ENCODE data around the gene SERPINA12.
"Not testable (repeated sequence)": the region's sequence is repeated elsewhere in the genome, so short reads cannot be mapped to it uniquely, and the experiment has no call there.

SERPINA12 gene

DNA sequence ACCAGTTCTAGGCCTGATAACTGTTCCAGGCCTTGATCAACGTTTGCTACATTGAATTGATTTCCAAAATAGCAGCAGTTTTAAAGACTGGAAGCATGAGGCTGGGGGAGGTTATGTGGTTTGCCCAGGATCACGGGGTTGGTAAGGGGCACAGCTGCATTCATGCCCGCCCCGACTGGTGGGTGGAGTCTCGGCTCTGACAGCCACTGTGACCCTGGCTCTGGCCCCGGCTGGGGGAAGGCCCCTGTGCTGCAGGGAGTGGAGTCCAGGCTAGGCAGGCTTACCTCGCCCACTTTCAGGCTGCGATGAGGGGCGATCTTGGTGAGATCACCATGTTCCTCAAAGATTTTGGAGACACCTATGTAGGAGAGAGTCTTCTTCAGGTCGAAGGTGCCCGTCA is 19.9 kb downstream of the SERPINA12 start:
- DNase-seq (ENCODE audit: low spot score), result no peak

DNA sequence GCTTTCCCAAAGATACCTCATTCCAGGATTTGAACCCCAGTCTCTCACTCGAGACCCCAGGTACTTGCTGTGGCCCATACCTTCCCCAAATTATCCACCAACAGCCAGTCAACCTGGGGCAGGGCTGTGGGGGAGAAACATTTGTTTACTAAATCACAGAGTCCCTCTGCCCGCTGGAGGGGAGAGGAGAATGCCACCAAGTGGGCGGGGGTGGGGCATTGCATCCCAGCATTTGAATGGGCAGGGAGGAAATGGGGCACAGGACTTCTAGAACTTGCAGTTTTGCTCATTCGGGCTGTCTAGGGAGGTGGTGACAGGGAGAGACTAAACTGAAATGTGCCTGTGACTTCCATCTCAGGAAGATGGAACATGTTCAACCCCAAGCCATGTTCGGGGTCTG is 22.4 kb downstream of the SERPINA12 start:
- DNase-seq (ENCODE audit: low spot score), result no peak

DNA sequence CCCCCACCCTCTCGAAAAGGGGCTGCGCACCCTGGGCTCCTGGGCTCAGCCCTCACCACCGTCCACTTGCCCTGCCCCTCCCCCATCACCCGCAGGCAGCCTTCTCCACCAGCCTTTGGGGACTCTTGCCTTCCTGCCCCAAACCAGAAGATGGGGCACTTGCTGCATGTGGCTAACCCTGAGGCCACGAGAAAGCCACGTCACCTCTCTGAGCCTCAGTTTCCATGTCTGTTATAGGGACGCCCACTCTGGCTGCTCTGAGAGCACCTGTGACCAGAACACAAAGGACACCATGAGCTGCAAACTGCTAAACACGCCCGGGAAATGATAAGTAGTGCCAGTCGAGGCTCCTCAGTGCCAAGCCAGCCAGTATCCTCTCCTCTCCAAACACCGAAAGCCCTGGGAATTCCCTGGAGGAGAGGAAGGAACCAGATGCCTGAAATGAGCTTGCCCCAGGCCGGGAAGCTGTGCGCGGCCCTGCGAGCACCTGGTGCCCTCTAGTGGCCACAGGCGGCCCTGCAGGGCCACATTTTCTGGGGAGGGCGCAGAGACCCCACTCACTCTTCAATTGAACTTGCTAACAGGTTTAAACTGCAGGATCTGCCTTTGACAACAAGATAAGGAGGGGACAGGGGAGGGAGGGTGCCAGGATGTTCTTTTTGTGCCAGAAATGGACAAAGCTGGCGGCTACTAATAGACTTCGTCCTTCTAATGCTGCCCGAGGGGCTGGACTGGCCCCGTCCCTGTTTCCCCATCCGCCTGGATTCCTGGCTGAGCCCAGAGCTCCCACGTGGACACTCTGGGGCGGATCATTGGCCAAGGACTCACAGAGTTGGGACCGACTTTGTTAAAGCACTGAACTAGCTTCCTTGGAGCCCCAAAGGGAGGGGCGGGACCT is 23.1 kb downstream of the SERPINA12 start:
- DNase-seq (ENCODE audit: low spot score), result peak; percentile 23

DNA sequence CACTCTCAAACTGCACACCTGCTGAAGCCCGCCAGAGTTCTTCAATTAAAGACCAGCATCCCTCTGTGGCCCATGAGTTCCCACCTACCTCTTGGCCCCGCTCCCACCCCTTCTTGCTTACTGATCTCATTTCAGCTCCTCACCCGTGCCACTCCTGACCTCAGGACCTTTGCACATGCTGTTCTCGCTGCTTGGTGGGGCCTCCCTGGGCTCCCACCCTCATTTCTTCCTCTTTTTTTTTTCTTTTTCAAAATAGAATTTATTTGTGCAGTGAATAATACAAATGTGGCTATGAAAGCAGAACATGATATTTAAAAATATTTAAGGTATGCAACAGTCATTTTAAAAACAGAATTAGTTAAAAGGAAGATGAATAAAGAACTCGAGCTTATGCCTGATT is 24.8 kb downstream of the SERPINA12 start:
- no peak for DNase-seq (ENCODE audit: low spot score)

DNA sequence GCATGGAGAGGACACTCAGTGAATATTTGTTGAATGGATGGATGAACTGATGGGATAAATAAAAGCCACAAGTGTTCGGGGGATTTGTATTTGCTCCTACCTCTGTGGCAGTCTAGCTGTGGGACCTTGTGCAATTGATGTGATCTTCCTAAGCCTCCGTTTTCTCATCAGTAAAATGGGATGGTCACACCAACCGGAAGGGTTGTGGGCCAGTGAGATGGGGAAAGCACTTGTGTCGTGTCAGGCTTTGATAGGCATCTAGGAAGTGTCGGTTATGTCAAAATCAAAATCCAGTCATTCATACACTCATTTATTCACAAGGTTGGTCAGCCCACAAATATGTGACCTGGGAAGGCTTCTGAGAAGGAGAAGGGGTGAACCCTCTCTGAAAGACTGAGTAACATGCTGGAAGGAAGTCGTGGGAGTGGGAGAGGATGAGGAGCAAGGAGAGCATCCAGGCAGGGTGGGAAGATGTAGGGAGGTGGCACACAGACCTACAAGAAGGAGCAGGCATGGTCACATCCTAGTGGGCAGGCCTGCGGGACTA is 25.5 kb downstream of the SERPINA12 start:
- no peak for DNase-seq (ENCODE audit: low spot score)

DNA sequence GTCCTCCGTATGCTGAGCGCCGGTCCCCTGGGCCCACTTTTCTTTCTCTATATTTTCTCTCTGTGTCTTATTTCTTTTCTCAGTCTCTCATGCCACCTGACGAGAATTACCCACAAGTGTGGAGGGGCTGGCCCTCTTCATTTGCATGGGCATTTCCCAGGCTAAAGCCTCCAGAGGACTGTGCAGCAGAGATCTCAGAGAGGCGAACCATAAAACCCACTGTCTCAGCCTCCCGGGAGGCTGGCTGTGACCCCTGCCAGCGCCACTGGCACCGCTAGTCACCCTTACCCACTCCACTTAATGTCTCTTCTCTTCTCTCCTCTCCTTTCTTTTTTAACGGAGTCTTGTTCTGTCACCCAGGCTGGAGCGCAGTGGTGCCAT is 26.2 kb downstream of the SERPINA12 start:
- DNase-seq (ENCODE audit: low spot score), result no peak

DNA sequence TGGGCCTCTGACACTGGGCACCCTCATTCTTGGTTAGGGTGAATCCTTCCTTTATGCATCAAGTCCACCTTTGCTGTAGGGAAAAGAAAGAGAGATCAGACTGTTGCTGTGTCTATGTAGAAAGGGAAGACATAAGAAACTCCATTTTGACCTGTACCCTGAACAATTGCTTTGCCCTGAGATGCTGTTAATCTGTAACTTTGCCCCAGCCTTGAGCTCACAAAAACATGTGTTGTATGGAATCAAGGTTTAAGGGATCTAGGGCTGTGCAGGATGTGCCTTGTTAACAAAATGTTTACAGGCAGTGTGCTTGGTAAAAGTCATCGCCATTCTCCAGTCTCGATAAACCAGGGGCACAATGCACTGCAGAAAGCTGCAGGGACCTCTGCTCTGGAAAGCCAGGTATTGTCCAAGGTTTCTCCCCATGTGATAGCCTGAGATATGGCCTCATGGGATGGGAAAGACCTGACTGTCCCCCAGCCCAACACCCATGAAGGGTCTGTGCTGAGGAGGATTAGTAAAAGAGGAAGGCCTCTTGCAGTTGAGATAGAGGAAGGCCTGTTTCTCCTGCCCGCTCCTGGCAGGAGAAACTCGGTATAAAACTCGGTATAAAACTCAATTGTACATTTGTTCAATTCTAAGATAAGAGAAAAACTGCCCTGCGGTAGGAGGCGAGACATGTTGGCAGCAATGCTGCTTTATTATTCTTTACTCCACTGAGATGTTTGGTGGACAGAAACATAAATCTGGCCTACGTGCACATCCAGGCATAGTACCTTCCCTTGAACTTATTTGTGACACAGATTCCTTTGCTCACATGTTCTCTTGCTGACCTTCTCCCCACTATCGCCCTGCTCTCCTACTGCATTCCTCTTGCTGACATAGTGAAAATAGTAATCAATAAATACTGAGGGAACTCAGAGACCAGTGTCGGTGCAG is 26.9 kb downstream of the SERPINA12 start:
- not testable (repeated sequence) for DNase-seq (ENCODE audit: low spot score)

DNA sequence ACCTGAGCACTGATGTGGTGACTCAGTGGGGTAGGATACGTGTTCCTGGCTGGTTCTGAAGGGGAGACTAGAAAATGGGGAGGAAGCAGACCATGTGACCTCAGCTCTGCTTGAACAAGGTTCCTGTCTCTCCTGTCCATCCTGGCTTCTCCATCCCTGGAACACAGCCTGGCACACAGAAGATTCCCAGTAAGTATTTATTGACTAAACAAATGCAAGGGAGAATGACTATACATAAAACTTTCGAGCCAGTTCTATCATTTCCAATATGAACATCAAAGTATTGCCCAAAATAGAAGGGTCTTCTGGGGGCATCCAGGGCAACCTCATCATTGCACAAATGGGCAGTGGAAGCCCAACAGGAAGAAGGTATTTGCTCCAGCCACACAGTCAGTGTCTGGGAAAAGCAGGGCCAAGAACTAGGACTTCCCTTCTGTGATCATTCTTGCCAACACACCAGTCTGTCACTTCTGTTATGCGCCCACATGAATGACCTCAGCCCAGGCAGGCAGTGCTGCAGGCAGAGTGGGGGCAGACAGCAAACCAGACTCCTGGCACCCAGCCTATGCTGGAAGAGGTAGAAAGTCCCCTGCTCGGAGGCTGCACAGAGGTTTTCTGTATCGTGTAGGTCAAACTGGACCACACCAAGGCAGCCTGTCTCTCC is 27.7 kb downstream of the SERPINA12 start:
- no peak for DNase-seq (ENCODE audit: low spot score)

DNA sequence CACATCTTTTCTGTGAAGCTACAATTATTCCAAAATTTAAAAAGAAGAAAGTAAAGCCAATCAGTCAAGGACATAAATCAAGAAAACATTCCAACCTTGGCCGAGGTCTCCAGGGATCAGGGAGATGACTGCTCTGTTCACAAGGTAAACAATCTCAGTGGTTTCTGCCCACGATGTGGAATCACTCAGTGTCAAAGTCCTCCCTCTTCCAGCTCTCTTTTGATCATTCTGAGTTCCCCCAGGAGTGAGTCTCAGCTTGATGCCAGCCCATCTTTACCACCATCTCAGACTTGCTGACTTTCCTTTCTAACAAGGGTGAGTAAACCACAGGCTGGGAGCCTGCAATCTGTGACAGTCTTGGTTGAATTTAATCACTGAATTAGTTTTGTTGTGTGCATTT is 28.5 kb downstream of the SERPINA12 start:
- DNase-seq (ENCODE audit: low spot score), result no peak

DNA sequence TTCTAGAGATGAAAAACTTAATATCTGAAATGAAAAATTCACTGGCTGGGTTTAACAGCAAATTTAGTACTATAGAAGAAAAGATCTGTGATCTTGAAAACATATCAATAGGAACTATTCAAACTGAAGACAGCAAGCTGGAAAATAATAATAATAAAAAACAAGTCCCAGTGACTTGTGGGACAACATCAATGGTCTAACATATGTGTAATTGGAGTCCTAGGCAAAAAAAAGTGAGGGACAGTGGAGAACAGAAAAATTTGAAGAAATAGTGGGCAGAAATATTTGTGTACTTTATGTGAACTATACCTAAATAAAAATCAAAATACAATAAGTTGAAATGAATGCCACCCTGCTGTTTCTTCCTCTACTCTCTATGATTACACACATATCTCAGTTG is 30.8 kb downstream of the SERPINA12 start:
- DNase-seq (ENCODE audit: low spot score), result no peak

DNA sequence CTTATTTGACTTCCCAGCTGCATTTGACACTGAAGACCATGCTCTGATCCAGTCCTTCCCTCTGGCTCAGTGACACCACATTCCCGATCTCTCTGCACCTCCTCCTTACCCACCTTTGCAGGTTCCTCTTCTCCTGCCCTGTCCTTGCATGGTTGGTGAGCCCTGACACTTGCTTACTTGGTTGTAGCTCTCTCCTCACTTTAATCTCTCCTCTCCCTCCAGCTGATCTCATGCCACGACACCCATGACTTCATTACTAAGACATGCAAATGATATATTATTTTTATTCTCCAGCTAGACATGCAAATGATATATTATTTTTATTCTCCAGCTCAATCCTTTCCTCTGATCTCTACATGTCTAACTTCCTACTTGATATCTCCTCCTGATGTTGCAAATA is 33.2 kb downstream of the SERPINA12 start, which contains the start of gene SERPINA9:
Gene SERPINA9 (minus strand): TSS at position 175 of the 400 bp plus-strand sequence. CDS start 6,357 bp downstream, outside the sequence.
- DNase-seq (ENCODE audit: low spot score), result no peak

DNA sequence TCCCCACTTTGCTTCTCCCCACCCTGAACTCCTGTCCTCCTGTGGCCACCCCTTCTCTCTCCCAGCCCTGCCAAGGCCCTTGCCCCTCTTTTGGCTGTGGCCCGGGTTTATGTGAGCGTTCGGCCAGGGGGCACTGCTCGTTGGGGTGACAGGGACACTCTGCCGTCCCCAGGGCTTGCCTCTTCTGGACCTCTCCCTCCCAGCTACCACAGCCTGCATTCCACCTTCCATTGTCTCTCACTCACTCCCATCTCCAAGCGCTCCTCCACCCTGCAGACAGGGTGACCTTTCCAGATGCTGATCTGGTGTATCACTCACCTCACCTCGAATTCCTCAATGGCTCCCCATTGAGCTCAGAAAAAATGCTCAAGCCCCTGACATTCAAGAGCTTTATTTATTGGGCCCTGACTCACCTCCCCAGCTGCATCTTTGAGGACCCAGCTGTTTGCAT is 34.7 kb downstream of the SERPINA12 start:
- no peak for DNase-seq (ENCODE audit: low spot score)

DNA sequence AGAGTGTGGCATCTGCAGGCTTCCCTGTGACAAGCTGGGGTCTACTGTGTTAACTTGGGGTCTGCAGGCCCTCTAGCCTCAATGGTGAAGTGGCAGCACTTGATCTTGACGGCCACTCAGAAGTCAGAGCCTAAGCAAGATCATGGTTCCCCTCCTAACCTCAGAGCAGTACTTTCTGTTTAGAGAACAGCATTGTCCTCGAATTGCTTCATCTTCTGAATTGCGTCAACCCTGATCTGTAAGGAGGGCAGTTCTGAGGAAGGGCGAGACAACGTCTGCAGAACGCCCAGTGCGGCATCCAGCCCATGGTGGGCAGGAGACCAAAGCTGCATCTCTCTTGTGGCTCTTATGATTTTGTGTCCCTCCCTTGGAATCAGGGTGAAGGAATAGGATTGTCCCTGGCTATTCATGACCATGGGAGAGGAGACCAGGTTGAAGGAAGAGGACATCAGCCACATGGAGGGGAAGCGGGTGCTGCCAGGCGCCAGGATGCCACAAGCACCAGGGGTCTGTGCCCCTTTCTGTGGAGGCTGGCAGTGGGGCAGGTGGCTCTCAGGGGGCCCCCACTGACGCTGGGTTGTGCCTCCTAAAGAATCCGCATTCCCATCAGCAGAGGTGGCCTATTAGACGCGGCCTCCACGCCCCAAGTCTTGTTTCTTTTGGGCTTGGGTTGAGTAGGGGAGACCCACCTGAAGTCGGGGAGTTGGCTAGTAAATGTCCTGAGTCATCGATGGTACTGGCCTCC is 35.4 kb downstream of the SERPINA12 start:
- DNase-seq (ENCODE audit: low spot score), result no peak

DNA sequence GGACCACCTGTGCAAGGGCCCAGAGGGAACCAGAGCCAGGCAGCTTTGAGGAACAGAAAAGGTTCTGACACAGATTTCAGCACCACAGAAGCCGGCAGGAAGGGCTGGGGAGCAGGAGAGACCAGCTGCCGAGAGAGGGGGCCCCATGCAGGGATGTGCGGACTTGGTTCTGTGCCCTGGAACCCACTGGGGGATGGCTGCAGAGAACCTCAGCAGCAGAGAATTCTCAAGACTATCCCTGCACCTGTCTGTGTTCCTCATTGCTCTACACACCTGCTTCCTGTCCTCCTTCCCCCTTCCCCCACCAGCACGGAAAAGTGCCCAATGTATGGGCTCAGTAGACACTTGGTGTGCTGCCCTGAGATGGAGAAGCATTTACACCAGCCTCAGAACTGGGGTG is 36.4 kb downstream of the SERPINA12 start:
- no peak for DNase-seq (ENCODE audit: low spot score)

DNA sequence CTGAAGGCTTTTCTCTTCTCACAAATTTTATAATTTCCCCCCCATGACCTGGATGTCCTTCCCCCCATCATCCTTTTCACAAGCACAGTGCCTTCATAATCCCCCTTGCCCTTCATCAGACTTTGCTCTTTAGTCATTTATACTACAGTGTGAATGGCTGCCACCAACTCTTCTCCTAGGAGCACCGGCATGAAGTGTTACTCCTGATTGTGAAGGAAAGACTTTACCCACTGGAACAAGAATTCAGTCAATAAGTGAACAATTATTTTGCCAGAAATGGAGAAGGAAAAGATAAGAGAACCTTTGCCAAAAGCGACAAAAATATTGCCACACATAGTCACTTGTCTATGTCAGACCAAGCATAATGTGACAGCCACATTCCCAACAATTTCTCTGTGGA is 38.2 kb downstream of the SERPINA12 start:
- DNase-seq (ENCODE audit: low spot score), result no peak

DNA sequence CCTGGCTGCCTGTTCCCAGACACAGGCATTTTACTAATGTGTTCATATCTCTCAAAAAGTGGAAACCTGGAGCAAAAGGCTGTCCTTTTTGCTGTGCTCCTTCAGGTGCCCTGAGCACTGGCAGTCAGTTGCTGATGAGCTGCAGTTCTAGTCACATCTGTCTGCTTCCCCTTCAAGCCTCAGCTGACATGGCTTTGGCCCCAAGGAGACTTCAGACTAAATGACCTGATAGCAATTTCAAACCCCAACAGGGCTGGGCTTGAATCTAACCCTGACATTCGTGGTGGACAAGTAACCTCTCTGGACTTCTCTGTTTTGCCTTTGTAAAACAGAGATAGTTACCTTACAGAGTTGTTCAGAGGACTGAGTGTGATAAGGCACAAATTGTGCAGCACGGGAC is 39.0 kb downstream of the SERPINA12 start:
- no peak for DNase-seq (ENCODE audit: low spot score)

DNA sequence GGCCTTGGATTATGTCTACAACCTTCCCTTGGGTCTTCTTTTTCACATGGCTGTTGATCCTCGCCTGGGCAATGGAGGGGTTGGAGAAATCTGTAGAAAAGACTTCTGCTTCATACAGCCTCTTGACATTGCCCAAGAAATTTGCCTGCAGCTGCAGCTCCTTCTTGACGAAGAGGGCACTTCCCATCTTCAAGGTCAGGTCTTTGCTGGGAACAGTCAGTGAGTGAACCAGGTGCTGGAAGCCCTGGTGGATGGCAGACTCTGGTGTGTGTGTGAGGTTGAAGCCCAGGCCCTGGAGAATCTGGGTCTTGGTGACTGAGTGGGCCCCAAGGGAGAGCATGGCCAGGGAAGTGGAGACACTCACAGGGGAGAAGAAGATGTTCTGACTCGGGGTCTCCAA is 40.0 kb downstream of the SERPINA12 start:
- no peak for DNase-seq (ENCODE audit: low spot score)

DNA sequence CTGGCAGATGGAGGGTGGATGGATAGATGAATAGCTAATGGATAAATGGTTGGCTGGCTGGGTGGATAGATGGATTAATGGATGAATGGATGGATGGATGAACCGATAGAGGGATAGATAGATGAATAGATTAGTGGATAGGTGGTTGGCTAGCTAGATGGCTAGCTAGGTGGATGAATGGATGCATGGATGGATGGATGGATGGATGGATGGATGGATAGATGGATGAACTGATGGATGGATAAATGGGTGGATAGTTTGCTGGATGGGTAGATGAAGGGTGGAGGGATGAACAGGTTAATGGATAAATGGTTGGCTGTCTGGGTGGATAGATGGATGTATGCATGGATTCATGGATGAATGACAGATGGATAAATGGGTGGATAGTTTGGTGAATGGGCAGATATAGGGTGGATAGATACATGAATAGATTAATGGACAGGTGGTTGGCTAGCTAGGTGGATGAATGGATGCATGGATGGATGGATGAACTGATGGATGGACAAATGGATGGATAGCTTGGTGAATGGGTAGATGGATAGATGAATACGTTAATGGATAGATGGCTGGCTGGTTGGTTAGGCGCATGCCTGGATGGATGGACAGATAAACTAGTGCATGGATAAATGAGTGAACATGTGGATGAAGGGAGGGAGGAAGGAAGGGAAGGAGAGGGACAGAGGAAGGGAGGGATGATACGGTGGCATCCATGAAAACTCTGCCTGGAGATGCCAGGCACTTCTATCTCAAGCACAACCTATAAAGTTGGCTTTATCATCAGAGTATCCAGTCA is 41.3 kb downstream of the SERPINA12 start:
- DNase-seq (ENCODE audit: low spot score), result no peak

DNA sequence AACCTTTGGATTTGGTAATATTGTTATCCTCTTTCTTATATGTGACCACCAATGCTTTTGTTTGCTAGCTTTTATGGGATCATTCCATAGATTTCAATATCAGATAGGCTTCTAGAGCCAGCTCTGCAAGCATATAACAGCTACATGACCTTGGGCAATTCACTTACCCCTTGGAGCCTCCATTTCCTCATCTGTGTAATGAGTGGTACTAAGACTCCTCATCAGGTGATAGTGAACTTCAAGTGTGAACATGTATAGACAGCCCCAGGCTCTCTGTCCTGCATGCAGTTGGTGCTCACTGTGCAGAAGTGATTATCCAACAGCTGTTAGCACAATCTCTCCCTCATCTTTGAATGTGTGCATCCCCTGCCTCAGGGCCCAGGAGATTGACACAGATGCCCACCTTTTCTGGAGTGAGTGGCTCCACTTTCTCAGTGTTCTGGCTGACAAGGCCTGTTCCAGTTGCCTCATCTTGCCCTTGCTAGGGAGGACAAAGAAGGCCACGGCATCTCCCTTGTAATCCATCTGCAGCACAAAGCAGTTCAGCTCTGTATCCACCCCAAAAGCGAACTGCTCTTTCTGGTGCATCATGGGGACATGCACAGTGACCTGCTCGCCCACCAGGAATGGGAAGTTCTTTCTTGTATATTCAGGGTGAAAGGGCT is 42.4 kb downstream of the SERPINA12 start:
- no peak for DNase-seq (ENCODE audit: low spot score)

DNA sequence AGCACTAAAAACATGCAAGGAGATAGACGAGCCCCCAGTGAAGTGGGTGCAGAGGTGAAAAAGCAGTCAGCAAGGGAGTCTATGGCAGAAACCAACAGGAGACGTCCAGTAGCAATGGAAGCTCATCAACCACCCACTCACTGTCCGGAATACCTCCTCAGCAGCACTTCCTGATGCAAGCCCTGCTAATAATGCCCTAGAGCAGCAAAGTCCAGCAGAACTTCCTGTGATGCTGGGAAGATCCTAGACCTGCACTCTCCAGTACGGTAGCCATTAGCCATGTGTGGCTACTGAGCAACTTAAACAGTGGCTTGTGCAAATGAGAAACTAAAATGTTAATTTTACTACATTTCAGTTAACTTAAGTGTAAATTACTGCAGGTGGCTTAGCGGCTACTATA is 44.2 kb downstream of the SERPINA12 start:
- no peak for DNase-seq (ENCODE audit: low spot score)

Measured in hematopoietic multipotent progenitor cell treated with erythropoietin and hydrocortisone succinate and interleukin-3 and kit ligand, for 17 days (in vitro differentiated cells).